Measurements from ENCODE around the gene JADE2.
"Not testable (repeated sequence)": the region's sequence is repeated elsewhere in the genome, so short reads cannot be mapped to it uniquely, and the experiment has no call there.

JADE2 gene

GRCh38 chr5:134499905-134500304 lies 25.6 kb upstream of the JADE2 start:
- not testable (repeated sequence) for H3K4me3 ChIP-seq (ENCODE audit: low read depth in 1 of 2, low read length in 2 of 2); H3K27ac ChIP-seq (ENCODE audit: low read length); H3K27me3 ChIP-seq (ENCODE audit: low read depth, low read length); H3K36me3 ChIP-seq (ENCODE audit: control insufficient read depth in 1 of 2, insufficient read depth in 2 of 2, low read length in 2 of 2); H3K9me3 ChIP-seq (ENCODE audit: control insufficient read depth in 1 of 2, low read length in 2 of 2)
- peaks cover 0 to 14% of the 10 kb centered on the region in 2 donors for H3K4me1 ChIP-seq (ENCODE audit: control insufficient read depth in 1 of 2, insufficient read depth in 2 of 2, low read length in 2 of 2)

DNA sequence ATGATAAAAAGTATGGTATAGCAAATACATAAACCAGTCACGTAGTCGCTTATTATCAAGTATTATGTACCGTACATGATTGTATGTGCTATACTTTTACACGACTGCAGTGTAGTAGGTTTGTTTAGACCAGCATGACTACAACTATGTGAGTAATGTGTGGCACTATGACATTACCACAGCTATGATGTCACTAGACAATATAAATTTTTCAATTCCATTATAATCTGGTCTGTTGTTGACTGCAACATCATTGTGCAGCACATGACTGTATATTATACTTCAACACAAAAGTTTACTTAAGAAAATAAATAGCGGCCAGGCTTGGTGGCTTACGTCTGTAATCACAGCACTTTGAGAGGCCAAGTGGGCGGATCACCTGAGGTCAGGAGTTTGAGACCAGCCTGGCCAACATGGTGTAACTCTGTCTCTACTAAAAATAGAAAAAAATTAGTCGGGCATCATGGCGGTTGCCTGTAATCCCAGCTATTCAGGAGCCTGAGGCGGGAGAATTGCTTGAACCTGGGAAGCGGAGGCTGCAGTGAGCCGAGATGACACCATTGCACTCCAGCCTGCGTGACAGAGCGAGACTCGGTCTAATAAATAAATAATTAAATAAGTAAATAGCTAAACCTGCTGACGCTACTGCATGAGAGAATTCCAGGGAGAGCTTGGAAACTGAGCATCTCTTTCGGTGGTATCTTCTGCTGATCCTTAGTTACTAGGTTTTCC lies 24.6 kb upstream of the JADE2 start:
- peaks cover 0 to 14% of the 10 kb centered on the region in 2 donors for H3K4me1 ChIP-seq (ENCODE audit: control insufficient read depth in 1 of 2, insufficient read depth in 2 of 2, low read length in 2 of 2)
- no peaks in the 10 kb centered on the region for H3K9me3 ChIP-seq (ENCODE audit: control insufficient read depth in 1 of 2, low read length in 2 of 2)
- H3K27ac ChIP-seq (ENCODE audit: low read length): no peak overlapping the region

GRCh38 chr5:134502259-134502658 lies 23.2 kb upstream of the JADE2 start:
- no peaks in the 10 kb centered on the region for H3K9me3 ChIP-seq (ENCODE audit: control insufficient read depth in 1 of 2, low read length in 2 of 2)
- H3K27me3 ChIP-seq (ENCODE audit: low read depth, low read length): no peaks in the 10 kb centered on the region
- H3K27ac ChIP-seq (ENCODE audit: low read length): no peak overlapping the region
- H3K4me1 ChIP-seq (ENCODE audit: control insufficient read depth in 1 of 2, insufficient read depth in 2 of 2, low read length in 2 of 2): peaks cover 0 to 14% of the 10 kb centered on the region in 2 donors
- H3K4me3 ChIP-seq (ENCODE audit: low read depth in 1 of 2, low read length in 2 of 2): no peak overlapping the region
- H3K36me3 ChIP-seq (ENCODE audit: control insufficient read depth in 1 of 2, insufficient read depth in 2 of 2, low read length in 2 of 2): no peaks in the 10 kb centered on the region

More for the DNA sequence above, 24.6 kb upstream of the JADE2 start:
- Histone ChIP-seq H3K4me3 (ENCODE audit: low read depth in 1 of 2, low read length in 2 of 2) (no peak overlapping the region), H3K27me3 (ENCODE audit: low read depth, low read length) (no peaks in the 10 kb centered on the region), H3K36me3 (ENCODE audit: control insufficient read depth in 1 of 2, insufficient read depth in 2 of 2, low read length in 2 of 2) (no peaks in the 10 kb centered on the region)

- Histone ChIP-seq H3K27me3 (ENCODE audit: low read depth, low read length) (no peaks in the 10 kb centered on the region), H3K4me1 (ENCODE audit: control insufficient read depth in 1 of 2, insufficient read depth in 2 of 2, low read length in 2 of 2) (peaks cover 0 to 14% of the 10 kb centered on the region in 2 donors)
Observed at GRCh38 chr5:134503088-134503936, 22.2 kb upstream of the JADE2 start.

GRCh38 chr5:134503937-134504437 lies 21.5 kb upstream of the JADE2 start:
- no peaks in the 10 kb centered on the region for H3K9me3 ChIP-seq (ENCODE audit: control insufficient read depth in 1 of 2, low read length in 2 of 2)
- H3K4me3 ChIP-seq (ENCODE audit: low read depth in 1 of 2, low read length in 2 of 2): no peak overlapping the region
- peak overlapping the region; percentile 85 for H3K27ac ChIP-seq (ENCODE audit: low read length)
- H3K36me3 ChIP-seq (ENCODE audit: control insufficient read depth in 1 of 2, insufficient read depth in 2 of 2, low read length in 2 of 2): no peaks in the 10 kb centered on the region
- peaks cover 0 to 14% of the 10 kb centered on the region in 2 donors for H3K4me1 ChIP-seq (ENCODE audit: control insufficient read depth in 1 of 2, insufficient read depth in 2 of 2, low read length in 2 of 2)
- H3K27me3 ChIP-seq (ENCODE audit: low read depth, low read length): no peaks in the 10 kb centered on the region

More at GRCh38 chr5:134503088-134503936, 22.2 kb upstream of the JADE2 start:
- Histone ChIP-seq H3K9me3 (ENCODE audit: control insufficient read depth in 1 of 2, low read length in 2 of 2) (no peaks in the 10 kb centered on the region), H3K4me3 (ENCODE audit: low read depth in 1 of 2, low read length in 2 of 2) (no peak overlapping the region), H3K36me3 (ENCODE audit: control insufficient read depth in 1 of 2, insufficient read depth in 2 of 2, low read length in 2 of 2) (no peaks in the 10 kb centered on the region), H3K27ac (ENCODE audit: low read length) (peak overlapping the region; percentile 85)

DNA sequence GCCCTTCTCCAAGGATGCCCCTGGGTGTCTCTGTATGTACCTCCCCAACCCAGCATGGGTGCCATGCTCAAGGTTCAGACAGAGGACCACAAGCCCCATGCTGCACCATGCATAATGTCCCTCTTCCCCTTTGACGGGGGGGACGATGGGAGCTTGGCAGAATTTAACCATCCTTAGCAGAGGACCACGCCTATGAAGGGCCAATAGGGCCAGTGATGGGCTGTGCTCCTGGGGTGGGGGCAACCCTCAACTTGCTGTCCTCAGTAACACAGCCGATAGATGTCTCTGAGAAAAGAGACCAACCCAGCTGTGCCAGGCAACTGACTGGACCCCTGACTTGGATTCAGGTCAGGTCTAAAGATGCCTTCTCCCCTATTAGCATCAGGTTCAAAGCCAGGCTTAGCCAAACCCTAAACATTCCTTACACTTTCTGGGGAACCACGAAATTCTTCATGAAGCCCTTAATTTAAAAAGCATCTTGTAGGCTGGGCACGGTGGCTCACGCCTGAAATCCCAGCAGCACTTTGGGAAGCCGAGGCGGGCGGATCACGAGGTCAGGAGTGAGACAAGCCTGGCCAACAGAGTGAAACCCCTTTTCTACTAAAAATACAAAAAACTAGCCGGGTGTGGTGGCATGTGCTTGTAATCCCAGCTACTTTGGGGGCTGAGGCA lies 20.7 kb upstream of the JADE2 start:
- Histone ChIP-seq H3K4me3 (ENCODE audit: low read depth in 1 of 2, low read length in 2 of 2) (no peak overlapping the region), H3K27me3 (ENCODE audit: low read depth, low read length) (no peaks in the 10 kb centered on the region), H3K36me3 (ENCODE audit: control insufficient read depth in 1 of 2, insufficient read depth in 2 of 2, low read length in 2 of 2) (no peaks in the 10 kb centered on the region), H3K4me1 (ENCODE audit: control insufficient read depth in 1 of 2, insufficient read depth in 2 of 2, low read length in 2 of 2) (peaks cover 0 to 14% of the 10 kb centered on the region in 2 donors), H3K9me3 (ENCODE audit: control insufficient read depth in 1 of 2, low read length in 2 of 2) (no peaks in the 10 kb centered on the region), H3K27ac (ENCODE audit: low read length) (no peak overlapping the region)

DNA sequence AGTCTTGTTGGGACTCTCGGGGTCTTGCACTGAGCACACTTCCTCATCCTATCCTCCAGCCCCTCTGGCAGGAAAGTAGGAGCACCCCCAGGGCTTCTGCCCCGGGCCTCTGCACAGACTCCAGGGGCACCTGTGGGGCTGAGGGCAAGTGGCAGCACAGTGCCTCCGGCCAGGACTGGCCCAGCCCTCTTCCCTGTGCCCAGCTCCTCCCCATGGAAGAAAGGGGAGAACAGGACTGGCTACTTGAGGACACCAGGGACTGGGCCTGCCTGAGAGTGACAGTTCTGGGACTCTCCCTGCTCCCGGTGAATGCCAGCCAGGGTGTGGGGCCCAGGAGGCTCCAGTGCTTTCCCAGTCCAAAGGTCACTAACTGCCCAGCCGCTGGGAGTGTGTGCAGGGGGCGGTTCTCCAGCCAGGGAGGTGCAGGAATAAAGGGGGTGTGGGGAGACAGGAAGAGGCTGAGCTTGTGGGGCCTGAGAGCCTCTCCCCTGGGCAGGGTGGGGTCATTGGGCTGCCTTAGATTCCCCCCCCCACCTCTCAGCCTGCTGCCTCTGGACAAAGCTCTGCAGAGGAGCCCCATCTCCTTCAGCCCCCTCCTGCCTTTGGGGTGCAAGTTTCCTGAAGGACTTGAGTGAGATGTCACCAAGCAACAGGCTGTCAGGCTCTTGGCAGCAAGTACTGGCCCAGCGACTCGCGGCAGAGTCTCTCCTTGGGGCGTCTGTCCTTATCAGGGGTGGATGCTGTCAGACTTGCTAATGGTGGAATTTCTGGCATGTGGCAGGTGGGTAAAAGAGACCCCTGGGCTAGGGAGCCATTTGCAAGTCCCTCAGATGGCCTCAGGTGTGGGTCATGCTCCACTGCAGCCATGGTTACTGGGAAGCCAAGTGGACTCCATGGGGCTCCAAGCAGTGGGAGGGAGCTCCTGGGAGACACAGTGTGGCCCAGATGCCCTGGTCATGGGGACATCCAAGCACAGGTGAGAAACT lies 19.1 kb upstream of the JADE2 start:
- H3K4me3 ChIP-seq (ENCODE audit: low read depth in 1 of 2, low read length in 2 of 2): peak overlapping the region in 1 of 2 donors; percentile 48

GRCh38 chr5:134507452-134507851 lies 18.0 kb upstream of the JADE2 start:
- H3K36me3 ChIP-seq (ENCODE audit: control insufficient read depth in 1 of 2, insufficient read depth in 2 of 2, low read length in 2 of 2): no peaks in the 10 kb centered on the region
- peak overlapping the region in 1 of 2 donors; percentile 48 for H3K4me3 ChIP-seq (ENCODE audit: low read depth in 1 of 2, low read length in 2 of 2)
- peaks cover 9 to 28% of the 10 kb centered on the region in 2 donors for H3K4me1 ChIP-seq (ENCODE audit: control insufficient read depth in 1 of 2, insufficient read depth in 2 of 2, low read length in 2 of 2)
- H3K27me3 ChIP-seq (ENCODE audit: low read depth, low read length): no peaks in the 10 kb centered on the region
- peak overlapping the region; percentile 62 for H3K27ac ChIP-seq (ENCODE audit: low read length)
- H3K9me3 ChIP-seq (ENCODE audit: control insufficient read depth in 1 of 2, low read length in 2 of 2): no peaks in the 10 kb centered on the region

More for the DNA sequence above, 19.1 kb upstream of the JADE2 start:
- Histone ChIP-seq H3K27ac (ENCODE audit: low read length) (peak overlapping the region; percentile 76), H3K9me3 (ENCODE audit: control insufficient read depth in 1 of 2, low read length in 2 of 2) (no peaks in the 10 kb centered on the region), H3K27me3 (ENCODE audit: low read depth, low read length) (no peaks in the 10 kb centered on the region), H3K4me1 (ENCODE audit: control insufficient read depth in 1 of 2, insufficient read depth in 2 of 2, low read length in 2 of 2) (peaks cover 0 to 17% of the 10 kb centered on the region in 2 donors), H3K36me3 (ENCODE audit: control insufficient read depth in 1 of 2, insufficient read depth in 2 of 2, low read length in 2 of 2) (no peaks in the 10 kb centered on the region)

DNA sequence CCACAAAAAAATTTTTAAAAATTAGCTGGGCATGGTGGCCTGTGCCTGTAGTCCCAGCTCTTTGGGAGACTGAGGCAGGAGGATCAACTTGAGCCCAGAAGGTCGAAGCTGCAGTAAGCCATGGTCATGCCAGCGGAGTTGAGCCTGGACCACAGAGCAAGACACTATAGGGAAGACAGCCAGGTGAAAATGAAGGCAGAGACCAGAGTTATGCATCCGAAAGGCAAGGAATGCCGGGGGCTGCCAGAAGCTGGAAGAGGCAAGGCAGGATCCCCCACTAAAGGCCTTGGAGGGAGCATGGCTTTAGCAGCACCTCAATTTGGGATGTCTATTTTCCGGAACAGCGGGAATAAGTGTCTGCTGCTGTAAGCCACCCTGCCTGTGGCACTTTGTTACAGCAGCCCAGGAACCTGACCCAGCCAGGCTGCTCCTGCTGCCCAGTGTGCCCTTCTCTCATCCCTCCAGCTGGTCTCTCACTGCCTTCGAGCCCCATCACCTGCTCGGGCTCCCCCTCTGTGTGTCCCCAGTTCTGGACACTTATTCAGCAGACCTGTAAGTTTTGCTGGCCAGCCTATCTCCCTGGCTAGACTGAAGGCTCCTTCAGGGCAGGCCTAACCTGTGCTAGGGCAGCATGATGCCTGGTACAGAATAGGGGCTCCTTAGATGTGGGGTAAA lies 16.8 kb upstream of the JADE2 start:
- H3K27ac ChIP-seq (ENCODE audit: low read length): no peak overlapping the region
- H3K9me3 ChIP-seq (ENCODE audit: control insufficient read depth in 1 of 2, low read length in 2 of 2): no peaks in the 10 kb centered on the region
- no peaks in the 10 kb centered on the region for H3K27me3 ChIP-seq (ENCODE audit: low read depth, low read length)
- H3K4me1 ChIP-seq (ENCODE audit: control insufficient read depth in 1 of 2, insufficient read depth in 2 of 2, low read length in 2 of 2): peaks cover 10 to 21% of the 10 kb centered on the region in 2 donors
- no peaks in the 10 kb centered on the region for H3K36me3 ChIP-seq (ENCODE audit: control insufficient read depth in 1 of 2, insufficient read depth in 2 of 2, low read length in 2 of 2)
- no peak overlapping the region for H3K4me3 ChIP-seq (ENCODE audit: low read depth in 1 of 2, low read length in 2 of 2)
